ENCODE data around the gene EFHC1. TPM values are rescaled to one million over a fixed set of nuclear protein-coding genes. Genes with fewer than 3 reads are reported as not detected.

The EFHC1 gene
- total RNA-seq, 1 donor = 30.3 TPM

GRCh38 chr6:52407467-52407866 lies 12.7 kb upstream of the EFHC1 start:
- peak; percentile 73 for DNase-seq (ENCODE audit: low read depth)
- peak; percentile 60 for TF ChIP-seq CTCF (IDR thresholded peaks at IDR 0.05; ENCODE audit: insufficient read depth, low read length)
- no peak overlapping the region for H3K4me3 ChIP-seq (ENCODE audit: low read depth, low read length)

- no peak for TF ChIP-seq CTCF (IDR thresholded peaks at IDR 0.05; ENCODE audit: insufficient read depth, low read length)
- peak; percentile 84 for DNase-seq (ENCODE audit: low read depth)
- no peak overlapping the region for H3K4me3 ChIP-seq (ENCODE audit: low read depth, low read length)
Measured at GRCh38 chr6:52409499-52409898, 10.6 kb upstream of the EFHC1 start.

GRCh38 chr6:52410979-52411378 lies 9.2 kb upstream of the EFHC1 start:
- no peak for DNase-seq (ENCODE audit: low read depth)
- no peak overlapping the region for H3K4me3 ChIP-seq (ENCODE audit: low read depth, low read length)
- TF ChIP-seq CTCF (IDR thresholded peaks at IDR 0.05; ENCODE audit: insufficient read depth, low read length) = no peak

- H3K4me3 ChIP-seq (ENCODE audit: low read depth, low read length) = no peak overlapping the region
- no peak for TF ChIP-seq CTCF (IDR thresholded peaks at IDR 0.05; ENCODE audit: insufficient read depth, low read length)
- DNase-seq (ENCODE audit: low read depth) = no peak
Measured at GRCh38 chr6:52411911-52412310, 8.2 kb upstream of the EFHC1 start.

GRCh38 chr6:52415333-52415732 lies 4.8 kb upstream of the EFHC1 start:
- no peak for DNase-seq (ENCODE audit: low read depth)
- TF ChIP-seq CTCF (IDR thresholded peaks at IDR 0.05; ENCODE audit: insufficient read depth, low read length) = no peak
- no peak overlapping the region for H3K4me3 ChIP-seq (ENCODE audit: low read depth, low read length)

GRCh38 chr6:52415917-52416628 lies 4.1 kb upstream of the EFHC1 start:
- no peak overlapping the region for H3K4me3 ChIP-seq (ENCODE audit: low read depth, low read length)
- TF ChIP-seq CTCF (IDR thresholded peaks at IDR 0.05; ENCODE audit: insufficient read depth, low read length) = no peak
- DNase-seq (ENCODE audit: low read depth) = peak; percentile 45

Measured in fibroblast of the aortic adventitia (primary cell).